Stimulated activated CD8-positive, alpha-beta memory T cell treated with anti-CD3 and anti-CD28 coated beads, Interleukin-7, amount 100 ng/mL, for 24 hours (primary cell): Measurements from ENCODE around the gene MYCL.
"Not testable (repeated sequence)": the region's sequence is repeated elsewhere in the genome, so short reads cannot be mapped to it uniquely, and the experiment has no call there.

Source experiments
- DNase-seq: peaks from one replicate; pipeline ENCODE4 v3.0.0-alpha.2; 2020; ENCODE audit warnings: low read depth

The MYCL gene

DNA sequence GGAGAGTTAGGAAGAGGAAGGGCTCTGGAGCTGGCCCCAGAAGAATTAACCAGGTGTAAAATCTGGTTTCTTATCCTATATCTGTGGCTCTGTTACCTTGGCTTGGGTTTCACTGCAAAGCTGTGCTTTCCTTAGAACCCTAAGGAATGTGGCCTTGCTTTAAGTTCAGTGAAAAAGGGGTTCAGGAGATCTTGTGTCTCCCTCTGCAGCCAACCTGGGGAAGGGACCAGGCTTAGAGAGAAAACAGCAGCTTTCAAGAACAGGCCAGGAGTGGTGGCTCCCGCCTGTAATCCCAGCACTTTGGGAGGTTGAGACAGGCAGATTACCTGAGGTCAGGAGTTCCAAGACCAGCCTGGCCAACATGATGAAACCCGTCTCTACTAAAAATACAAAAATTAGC lies 16.1 kb upstream of the MYCL start:
- no peak for DNase-seq

DNA sequence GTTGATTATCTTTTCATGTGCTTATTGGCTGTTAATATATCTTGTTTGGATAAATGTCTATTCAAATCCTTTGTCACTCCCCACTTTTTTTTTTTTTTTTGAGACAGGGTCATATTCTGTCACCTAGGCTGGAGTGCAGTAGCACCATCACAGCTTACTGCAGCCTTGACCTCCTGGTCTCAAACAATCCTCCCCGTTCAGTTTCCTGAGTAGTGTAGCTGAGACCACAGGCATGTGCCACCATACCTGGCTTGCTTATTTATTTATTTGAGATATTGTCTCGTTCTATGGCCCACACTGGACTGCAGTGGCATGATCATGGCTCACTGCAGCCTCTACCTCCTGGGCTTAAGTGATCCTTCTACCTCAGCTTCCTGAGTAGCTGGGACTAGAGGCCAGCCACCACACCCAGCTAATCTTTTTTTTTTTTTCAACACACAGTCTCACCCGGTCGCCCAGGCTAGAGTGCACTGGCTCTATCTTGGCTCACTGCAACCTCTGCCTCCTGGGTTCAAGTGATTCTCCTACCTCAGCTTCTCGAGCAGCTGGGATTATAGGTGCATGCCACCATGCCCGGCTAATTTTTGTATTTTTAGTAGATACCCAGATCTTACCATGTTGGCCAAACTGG lies 13.9 kb upstream of the MYCL start:
- no peak for DNase-seq

DNA sequence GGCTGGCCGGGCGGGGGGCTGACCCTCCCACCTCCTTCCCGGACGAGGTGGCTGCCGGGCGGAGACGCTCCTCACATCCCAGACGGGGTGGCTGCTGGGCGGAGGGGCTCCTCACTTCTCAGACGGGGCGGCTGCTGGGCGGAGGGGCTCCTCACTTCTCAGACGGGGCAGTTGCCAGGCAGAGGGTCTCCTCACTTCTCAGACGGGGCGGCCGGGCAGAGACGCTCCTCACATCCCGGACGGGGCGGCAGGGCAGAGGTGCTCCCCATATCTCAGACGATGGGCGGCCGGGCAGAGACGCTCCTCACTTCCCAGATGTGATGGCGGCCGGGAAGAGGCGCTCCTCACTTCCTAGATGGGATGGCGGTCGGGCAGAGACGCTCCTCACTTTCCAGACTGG lies 11.4 kb upstream of the MYCL start:
- DNase-seq, result not testable (repeated sequence)

DNA sequence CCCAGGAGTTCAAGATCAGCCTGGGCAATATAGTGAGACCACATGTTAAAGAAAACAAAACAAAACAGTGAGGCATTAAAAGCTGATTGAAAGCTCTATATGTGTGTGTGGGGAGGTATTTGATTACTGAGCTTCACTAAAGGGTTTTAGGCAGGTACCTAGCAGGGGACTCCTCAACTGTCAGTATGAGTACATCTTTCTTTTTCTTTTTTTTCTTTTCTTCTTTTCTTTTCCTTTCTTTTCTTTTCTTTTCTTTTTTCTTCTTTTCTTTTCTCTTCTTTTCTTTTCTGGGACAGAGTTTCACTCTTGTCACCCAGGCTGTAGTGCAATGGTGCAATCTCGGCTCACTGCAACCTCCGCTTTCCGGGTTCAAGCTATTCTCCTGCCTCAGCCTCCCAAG lies 8.5 kb upstream of the MYCL start:
- no peak for DNase-seq

DNA sequence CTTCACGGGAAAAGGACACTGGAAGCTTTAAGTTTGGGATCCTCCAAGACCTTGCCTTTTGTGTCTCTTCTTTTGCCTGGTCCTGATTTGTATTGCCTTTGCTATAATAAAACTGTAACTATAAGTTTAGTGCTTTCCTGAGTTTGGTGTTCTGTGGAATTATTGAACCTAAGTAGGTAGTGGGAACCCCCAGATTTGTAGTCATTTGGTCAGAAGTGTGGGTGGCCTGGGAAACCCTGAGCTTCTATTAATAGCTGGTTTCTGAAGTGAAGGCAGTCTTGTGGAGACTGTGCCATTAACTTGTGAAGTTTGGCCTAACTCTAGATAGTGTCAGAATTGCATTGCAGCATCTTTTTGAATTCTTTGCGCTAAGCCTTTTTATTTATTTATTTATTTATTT lies 6.8 kb upstream of the MYCL start:
- DNase-seq, result no peak

DNA sequence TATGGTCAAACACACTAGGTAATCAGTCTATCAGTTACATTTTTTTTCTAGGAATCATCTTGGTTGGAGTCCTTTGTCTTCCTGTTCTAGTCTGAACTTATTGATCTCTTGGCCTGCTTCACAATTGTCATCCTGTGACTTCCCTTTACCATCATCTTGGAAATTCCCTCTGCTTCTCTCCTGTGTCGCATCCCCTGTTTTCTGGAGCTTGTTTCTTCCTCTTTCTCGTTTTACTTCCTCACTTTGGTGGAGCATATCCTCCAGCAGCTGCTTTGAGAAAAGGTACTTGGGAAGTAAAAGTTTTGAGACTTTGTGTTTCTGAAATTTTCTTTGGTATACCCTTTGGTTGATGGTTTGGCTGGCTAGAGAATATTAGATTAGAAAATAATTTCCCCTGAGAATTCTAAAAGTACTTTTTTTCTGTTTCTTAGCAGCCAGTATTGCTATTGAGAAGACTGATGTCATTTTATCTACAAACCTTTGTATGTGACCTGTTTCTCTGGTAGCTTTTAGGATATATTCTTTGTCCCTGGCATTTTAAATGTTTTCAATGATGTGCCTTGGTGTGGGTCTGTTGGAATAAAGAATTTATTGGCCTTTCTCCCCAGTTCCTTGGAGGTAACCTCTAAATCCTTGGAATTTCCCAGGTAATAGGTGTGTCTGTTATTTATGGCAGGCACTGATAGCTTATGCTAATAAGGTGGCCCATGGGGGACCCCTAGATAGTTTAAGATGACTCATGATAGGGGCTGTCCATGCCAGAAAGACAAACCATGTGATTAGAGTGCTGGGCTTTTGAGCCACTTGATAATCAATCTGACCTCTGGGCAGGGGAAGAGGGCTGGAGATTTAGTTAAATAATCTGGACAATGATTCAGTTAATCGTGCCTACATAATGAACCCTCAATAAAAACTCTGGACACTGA lies 6.1 kb upstream of the MYCL start:
- no peak for DNase-seq

DNA sequence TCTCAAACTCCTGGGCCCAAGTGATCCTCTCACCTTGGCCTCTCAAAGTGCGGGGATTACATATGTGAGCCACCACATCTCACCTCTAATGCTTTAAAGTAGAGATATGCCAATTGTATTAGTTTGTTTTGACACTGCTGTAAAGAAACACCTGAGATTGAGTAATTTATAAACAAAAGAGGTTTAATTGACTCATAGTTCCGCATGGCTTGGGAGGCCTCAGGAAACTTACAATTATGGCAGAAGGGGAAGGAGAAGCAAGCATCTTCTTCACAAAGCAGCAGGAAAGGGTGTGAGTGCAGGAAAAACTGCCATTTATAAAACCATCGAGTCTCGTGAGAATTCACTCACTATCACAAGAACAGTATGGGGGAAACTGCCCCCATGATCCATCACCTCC lies 3.5 kb upstream of the MYCL start:
- DNase-seq, result no peak

DNA sequence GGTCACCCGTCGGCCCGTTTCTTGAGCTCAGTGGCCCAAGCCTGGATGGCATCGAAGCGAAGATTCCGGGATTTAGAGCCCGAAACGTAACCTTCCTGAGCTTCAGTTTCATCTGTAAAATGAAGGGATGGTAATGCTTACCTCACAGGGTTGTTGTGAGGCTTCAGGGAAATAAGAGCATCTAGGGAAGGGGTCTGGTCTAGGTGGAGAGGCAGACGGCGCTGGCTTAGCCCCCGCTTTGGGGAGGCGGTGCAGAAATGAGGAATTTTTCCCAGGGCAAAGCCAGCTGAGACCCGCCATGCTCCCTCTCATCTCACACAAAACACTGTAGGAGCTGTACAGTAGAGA lies 717 bp upstream of the MYCL start:
- no peak for DNase-seq

DNA sequence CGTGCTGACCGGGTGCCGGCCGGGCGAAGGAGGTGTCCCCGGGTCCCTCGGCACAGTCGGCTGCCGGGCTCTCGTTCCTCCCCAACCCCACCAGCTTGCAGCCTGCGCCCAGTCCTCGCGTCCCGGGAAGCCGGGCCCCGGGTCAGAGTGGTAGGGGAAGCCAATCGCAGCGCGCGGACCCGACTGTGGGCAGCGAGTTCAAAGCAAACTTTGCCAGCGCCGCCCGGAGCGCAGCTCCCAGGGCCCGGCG lies 328 bp downstream of the MYCL start:
- DNase-seq, result no peak

DNA sequence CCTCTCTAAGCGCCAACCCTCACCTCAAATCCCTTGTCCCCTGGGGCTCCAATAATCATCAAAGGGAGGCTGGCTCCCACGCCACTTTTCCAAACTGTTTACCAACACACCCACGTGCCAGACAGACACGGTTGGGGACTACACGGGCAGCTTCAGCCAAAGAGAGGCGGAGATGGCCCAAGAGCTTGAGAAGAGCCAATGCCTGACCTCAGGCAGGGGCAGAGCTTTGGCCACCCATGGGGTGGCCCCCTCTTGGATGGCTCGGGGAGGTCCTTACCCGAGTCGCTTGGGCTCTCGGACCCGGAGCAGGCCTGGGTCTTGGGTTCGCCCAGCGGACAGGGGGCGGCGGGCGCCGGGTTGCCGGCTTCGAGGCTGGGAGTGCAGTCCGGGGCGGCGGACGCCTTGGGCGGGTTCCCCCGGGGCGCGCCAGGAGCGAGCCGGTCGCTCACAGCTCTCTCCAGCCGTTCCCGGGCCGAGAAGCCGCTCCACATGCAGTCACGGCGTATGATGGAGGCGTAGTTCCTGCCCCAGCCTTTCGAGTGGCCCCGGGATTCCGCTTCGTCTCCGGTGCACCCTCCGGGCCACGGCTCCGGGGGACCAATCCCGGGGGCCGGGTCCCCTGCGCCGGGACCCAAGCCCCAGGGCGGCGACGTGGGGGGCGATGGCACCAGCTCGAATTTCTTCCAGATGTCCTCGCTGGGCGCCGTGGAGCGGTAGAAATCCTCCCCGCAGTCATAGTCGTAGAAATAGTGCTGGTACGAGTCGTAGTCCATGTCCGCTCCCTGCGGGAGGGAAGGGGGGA lies 854 bp downstream of the MYCL start:
- DNase-seq, result no peak

DNA sequence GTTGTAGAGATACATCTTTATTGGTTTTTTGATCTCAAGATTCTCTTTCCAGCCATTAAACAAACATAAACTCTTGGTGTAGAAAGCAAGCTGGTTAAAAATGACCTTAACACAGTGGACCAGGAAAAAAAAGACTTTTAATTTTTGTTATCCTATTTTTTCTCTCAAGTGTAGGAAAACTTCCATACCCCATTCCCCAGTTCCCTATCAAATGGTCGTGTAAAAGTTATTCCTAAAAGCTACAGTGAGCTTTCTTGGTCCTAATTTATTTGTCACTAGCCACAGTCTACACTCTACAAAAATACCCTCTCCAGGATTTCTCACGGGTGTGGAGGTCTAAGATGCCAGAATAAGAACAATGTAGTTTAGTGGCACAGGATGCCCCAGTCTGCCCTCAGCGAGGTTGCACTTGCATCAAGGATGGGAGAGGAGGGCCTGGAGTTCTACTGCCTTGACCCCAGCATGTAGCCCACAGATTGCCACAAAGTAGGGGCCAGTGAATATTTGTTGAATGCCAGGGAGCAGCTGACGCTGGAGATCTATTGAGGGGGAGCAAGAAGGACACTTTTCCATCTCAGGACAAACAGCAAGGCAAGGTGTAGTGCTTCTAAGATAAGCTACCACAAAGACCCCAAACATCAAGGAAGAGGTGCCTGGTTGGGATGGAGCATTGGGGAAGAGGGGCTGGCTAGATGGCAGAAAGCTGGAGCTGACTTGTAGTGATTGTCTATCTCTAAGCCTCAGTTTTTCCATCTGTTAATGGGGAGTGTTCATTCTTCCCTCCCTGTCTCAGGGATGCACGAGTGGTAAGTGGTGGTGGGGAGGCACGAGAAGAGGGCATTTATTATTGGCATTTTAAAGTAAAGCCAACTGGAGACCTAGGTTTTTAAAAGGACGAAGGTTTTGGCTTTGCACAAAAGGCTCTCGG lies 1.8 kb downstream of the MYCL start:
- DNase-seq, result no peak

DNA sequence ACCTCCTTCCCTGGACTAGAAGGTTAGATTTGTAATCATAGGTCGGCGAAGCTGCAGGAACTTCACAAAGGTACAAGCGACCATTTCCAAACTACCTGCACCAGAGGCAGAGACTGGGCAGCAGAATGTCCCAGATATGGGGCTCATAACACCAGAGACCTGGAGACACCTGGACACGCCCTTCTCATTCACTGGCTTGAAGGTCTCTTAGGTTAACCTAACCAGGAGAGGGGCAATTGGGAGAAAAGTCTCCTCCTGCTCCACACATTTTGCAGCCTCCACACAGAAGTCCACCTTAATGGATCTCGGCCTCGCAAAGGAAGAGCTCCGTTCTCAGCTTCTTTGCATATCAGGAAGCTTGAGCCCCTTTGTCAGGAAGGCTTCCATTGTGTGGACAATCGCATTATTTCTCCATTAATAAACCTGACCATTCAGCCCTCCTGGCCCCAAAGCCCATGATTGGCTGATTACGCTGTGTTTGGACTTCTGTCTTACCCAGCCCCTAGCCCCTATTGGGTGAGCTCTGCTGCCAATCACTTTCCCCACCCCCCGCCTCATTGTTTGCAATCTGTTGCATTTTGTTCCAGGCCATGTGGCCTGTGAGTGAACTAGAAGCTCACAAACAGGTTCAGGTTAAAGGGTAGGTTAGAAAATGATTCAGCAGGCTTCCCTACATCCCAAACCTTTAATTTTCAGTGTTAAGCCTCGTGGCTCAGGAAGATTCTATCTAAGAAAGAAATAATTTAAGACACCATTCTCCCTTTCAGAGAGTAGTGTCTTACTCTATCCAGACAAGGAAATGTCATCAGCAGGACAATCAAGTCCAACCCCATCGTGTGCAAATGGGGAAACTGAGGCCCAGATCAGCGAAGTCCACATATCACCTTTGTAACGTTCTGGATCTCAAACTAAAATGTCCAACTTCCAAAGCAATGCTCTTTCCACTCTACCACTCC lies 2.8 kb downstream of the MYCL start:
- no peak for DNase-seq

DNA sequence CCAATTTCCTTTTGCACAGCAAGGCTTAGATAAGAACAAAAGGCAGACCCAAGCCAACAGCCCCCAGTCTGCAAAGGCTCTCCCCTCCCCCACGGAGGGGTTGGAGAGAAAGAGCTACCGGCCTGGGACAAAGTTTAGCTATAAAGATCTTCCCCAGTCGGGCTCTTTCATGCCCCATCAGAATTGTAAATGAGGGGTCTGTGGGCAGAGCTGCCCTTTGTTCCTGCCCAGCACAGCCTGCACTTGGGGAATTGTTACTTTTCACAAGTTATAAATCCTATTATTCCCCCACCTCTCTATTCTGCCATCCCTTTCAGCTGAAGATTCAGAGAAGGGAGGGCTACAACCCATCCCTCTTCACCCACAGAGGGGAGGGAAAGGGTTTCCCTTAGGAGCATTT lies 3.5 kb downstream of the MYCL start:
- DNase-seq, result no peak

DNA sequence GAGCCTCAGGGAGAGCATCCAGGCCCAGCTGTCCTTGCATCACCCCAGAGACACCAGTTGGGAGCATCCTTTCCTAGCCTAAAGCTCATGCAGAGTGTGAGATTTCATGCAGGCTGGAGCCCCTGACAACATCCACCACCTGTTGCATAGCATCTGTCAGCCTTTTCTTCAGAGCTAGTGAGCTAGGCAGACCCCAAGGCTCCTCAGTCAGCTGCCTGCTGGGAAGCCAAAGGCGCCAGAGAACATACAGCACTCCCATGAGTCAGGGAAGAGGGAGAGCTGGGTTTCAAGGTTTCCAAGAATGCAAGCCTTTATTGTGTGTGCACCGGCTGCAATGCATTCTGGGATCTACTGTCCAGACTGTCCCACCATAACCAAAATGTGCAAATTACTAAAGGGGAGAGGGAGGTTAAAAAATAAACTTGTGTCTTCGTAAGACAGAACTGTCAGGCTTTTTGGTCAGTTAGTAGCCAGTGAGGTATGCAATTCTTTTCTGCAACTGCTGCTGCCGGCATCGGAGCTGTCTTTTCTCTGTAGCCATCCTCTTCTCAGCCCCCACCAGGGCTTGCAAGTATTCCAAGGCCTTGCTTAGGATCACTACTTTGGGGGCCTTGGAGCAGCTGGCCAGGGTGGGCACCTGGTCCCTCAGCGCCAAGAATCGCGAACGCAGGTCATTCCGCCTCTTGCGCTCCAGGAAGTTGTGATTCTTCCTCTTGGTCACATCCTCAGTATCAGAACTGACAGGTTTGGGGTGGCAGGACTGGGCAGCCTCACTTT lies 4.6 kb downstream of the MYCL start:
- no peak for DNase-seq

DNA sequence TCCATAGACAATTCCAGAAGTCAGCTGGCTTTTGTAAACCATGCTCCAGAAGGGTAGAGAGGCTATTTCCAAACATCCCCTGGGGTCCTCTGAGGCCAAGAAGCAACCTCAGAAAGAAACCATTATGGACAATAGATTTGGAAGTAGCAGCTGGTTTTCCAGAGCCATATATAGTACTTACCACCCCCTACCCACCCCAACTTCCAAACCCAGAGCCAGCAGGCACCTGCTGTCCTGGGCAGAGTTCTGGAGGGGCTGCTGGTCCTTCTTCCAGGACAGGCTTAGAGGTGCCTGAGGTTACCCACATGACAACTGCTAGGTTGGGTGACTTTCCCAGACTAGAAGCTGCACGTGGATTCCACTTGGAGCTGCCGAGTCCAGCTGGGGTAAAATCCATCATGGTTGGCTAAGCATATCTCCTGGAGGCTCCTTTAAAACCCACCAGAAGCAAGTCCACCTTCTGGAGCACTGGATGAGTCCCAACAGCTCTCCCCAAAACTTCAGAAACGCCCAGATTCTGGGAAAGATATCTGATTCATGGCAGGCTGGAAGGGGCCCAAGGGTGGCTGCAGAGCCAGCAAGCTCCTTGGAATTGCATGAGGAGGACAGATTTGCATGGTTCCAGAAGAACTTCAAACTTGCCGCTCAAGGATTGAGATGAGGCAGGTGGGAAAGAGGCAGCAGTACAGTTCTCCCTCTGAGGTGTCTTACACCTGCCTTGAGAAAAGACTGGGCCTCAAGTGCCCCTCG lies 5.8 kb downstream of the MYCL start:
- no peak for DNase-seq

DNA sequence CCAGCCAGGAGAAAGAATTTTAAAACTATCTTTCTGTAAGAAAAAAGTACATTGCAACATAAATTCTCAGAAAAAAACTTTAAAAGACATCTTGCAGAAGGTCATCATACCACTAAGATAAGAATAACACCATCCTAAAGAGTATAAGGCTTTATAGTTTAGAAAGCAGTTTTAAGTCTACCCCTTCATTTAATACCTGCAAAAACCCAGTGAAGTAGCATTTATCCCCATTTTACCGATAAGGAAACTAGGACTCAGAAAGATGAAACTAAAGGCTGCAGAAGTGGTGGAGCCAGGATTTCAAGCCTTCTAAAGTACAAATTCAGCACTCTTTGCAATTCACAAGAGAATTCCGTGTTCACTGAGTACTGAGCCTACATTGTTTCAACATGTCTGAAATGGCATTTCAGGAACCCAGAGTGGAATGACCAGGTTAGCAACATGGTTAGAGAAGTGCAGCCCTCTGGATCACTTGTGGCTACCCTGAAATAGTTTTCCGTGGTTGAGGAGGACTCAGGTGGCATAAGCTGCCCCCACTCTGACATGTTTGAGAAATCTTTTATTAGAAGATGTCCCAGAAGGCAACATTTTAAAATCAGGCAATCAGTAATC lies 6.7 kb downstream of the MYCL start:
- DNase-seq, result no peak

DNA sequence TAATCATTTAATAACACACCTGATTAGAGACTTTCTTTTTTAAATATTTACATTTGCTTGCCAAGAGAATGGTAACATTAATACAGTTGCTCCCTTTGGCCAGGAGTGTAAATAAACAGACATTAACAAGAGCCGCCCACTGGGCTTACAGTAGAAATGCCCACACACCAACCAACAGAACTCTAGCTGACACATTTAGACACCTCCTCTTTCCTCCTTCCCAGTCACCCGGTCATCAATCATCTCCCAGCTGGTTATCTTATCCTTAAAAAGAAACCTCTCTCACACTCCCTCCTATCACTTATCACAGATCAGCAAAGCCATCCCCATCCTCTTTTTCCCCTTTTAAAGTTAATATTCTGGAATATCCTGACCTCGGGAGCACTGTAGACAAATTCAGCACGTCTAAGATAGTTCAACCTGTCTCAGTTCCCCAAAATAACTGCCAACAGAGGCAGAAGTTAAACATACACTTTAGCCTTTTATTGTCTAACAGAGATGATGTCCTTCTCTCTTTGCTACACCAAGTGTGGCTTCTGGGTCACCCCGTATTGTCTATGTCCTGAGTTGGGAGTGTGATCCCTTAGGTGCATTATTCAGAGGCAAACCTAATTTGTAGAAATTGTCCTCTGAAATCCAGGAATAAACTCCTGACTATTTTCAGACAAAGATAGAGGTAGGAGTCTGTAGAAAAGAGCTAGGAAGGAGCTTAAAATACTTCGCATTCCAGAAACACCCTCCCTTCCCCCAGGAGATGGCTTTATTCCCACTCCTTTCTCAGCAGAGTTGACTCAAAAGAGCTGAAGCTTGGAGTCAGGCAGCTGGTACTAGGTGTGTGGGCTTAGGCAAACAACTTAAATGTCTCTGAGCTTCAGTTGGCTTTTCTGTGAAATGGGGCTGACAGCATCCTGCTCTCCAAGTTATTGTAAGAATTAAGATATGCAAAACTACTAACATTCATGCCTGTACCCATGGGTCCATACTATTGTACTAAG lies 8.8 kb downstream of the MYCL start:
- DNase-seq, result no peak

DNA sequence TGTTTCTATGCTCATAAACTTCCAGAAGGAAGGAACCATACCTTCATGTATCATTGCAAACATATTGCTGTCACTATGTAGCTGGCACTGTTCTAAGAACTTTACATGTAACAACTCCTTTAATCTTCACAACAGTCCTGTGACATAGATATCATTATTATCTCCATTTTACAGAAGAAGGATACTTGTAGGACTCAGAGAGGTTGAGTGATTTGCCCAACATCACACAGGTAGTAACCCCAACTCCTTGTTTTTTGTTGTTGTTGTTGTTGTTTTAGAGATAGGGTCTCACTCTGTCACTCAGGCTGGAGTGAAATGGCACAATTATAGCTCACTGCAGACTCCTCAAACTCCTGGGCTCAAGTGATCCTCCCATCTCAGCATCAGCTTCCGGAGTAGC lies 10.8 kb downstream of the MYCL start:
- DNase-seq, result no peak
